GM12878 (cell line): ENCODE results near the gene LRP8. TPM values are rescaled to one million over a fixed set of nuclear protein-coding genes. Genes with fewer than 3 reads are reported as not detected.

Experiments
- ATAC-seq: fragments of 200-7000 bp; cut with Tn5 transposase; 3 replicates; pipeline ENCODE4 v1.9.1; 2020; ENCODE audit warnings: mild to moderate bottlenecking, moderate library complexity
- BruUV-seq: library from RNA; stranded (reverse); fragments of 400-500 nt; replicated peaks from 2 replicates; lab custom pipeline; 2021; lab: Mats Ljungman, UMichigan
- CTCF ChIA-PET: fragments of 300-600 bp; sonication (Branson Sonifier 250); formaldehyde crosslinking; extraction: SDS; loops from one replicate; lab custom pipeline; 2021; ENCODE audit warnings: inconsistent platforms; lab: Yijun Ruan, JAX
- POLR2A ChIA-PET: fragments of 350-600 bp; formaldehyde crosslinking; extraction: SDS; loops from one replicate; lab custom pipeline; 2021; ENCODE audit warnings: inconsistent platforms; lab: Charles Lee
- RAD21 ChIA-PET: fragments of 300-600 bp; sonication (Branson Sonifier 250); formaldehyde crosslinking; loops from one replicate; lab custom pipeline; 2023; ENCODE audit warnings: antibody characterized with exemption; ENCODE audit not compliant: unreplicated experiment; lab: Charles Lee
- SMC1A ChIA-PET: fragments of 300-600 bp; sonication (Branson Sonifier 250); formaldehyde crosslinking; loops from one replicate; lab custom pipeline; 2023; ENCODE audit not compliant: unreplicated experiment, uncharacterized antibody; lab: Charles Lee
- DNase-seq: peaks from one replicate; pipeline ENCODE4 v3.0.0-alpha.2; 2011; ENCODE audit warnings: low read depth, low spot score
- FAIRE-seq: peaks from 3 replicates; lab custom pipeline; 2011; peaks lifted over from hg19 to GRCh38; lab: Jason Lieb, UNC
- H2AFZ ChIP-seq: 2 replicates; pipeline ENCODE4 v1.6.0; 2011; ENCODE audit warnings: low read depth, low read length, control low read depth; ENCODE audit not compliant: control insufficient read depth
- H3K27ac ChIP-seq: 2 replicates; pipeline ENCODE4 v1.5.1; 2011; ENCODE audit warnings: control low read depth; ENCODE audit not compliant: control insufficient read depth, insufficient read depth
- H3K27me3 ChIP-seq, 2 experiments: replicated peaks in 1 of 2; 2 replicates each; pipeline versions ENCODE4 v1.6.0 to v1.6.1; 2011; ENCODE audit warnings: low read length in 1 of 2; ENCODE audit not compliant: control insufficient read depth in 2 of 2, insufficient read depth in 2 of 2
- H3K36me3 ChIP-seq, 2 experiments: 2 replicates each; pipeline ENCODE4 v1.5.1; 2011; ENCODE audit warnings: low read length in 1 of 2; ENCODE audit not compliant: control insufficient read depth in 2 of 2, insufficient read depth in 2 of 2
- H3K4me1 ChIP-seq: 2 replicates; pipeline ENCODE4 v1.6.1; 2011; ENCODE audit warnings: mild to moderate bottlenecking, low read length, moderate library complexity, mixed read lengths; ENCODE audit not compliant: control insufficient read depth, insufficient read depth
- H3K4me2 ChIP-seq: 2 replicates; pipeline ENCODE4 v1.6.0; 2011; ENCODE audit warnings: control low read depth; ENCODE audit not compliant: control insufficient read depth, insufficient read depth
- H3K4me3 ChIP-seq: fragments of 200-600 bp; sonication (generic); 2 replicates; pipeline ENCODE4 v1.5.1; 2016
- H3K79me2 ChIP-seq: 2 replicates; pipeline ENCODE4 v1.6.0; 2011; ENCODE audit warnings: low read length; ENCODE audit not compliant: control insufficient read depth, insufficient read depth
- H3K9ac ChIP-seq: 2 replicates; pipeline ENCODE4 v1.8.0; 2011; ENCODE audit warnings: low read length, control low read depth, mixed read lengths; ENCODE audit not compliant: control insufficient read depth, insufficient read depth
- H3K9me3 ChIP-seq: replicated peaks from 3 replicates; pipeline ENCODE4 v1.5.1; 2011; ENCODE audit warnings: mild to moderate bottlenecking, low read length; ENCODE audit not compliant: control insufficient read depth, insufficient read depth
- H4K20me1 ChIP-seq: 2 replicates; pipeline ENCODE4 v1.6.0; 2011; ENCODE audit not compliant: control insufficient read depth, insufficient read depth
- BCL11A ChIP-seq: IDR thresholded peaks from 2 replicates; pipeline ENCODE4 v1.6.1; 2011; ENCODE audit warnings: low read depth, low read length
- MEF2A ChIP-seq: IDR thresholded peaks from 2 replicates; pipeline ENCODE4 v1.6.1; 2011; ENCODE audit warnings: low read depth, mild to moderate bottlenecking, low read length, moderate library complexity; ENCODE audit not compliant: insufficient read depth
- POLR2AphosphoS2 ChIP-seq: IDR thresholded peaks from 2 replicates; pipeline ENCODE4 v1.6.1; 2011; ENCODE audit warnings: low read depth, mild to moderate bottlenecking, low read length, improper control_type of control experiment, moderate library complexity
- SMARCA5 ChIP-seq: fragments of 450-650 bp; IDR thresholded peaks from 2 replicates; pipeline ENCODE4 v1.6.1; 2017; ENCODE audit warnings: mild to moderate bottlenecking
- ZNF274 ChIP-seq: IDR thresholded peaks from one replicate; pipeline ENCODE4 v1.8.0; 2011; ENCODE audit not compliant: insufficient read length, insufficient read depth
- WGBS: methylation state at CpG from one replicate; pipeline ENCODE4 v1.1.6; 2016; ENCODE audit warnings: low lambda C conversion rate; ENCODE audit not compliant: insufficient replicate concordance, insufficient coverage; ENCODE audit errors: missing lambda C conversion rate; 5-methylcytosine and 5-hydroxymethylcytosine counted together
- in situ Hi-C: fragments of 300-500 bp; cut with MboI; formaldehyde crosslinking; loops from 9 replicates; pipeline ENCODE4 v1.14.3; 2018; ENCODE audit warnings: mixed read lengths
- intact Hi-C: fragments of 100-400 bp; cut with micrococcal nuclease; formaldehyde crosslinking; loops from one replicate; pipeline ENCODE4 v1.14.2; 2022; ENCODE audit not compliant: unreplicated experiment
- polyA plus RNA-seq, 11 experiments: library from polyadenylated mRNA; depleted of rRNA in 4 of 11; unstranded in 6 of 11; stranded (reverse) in 5 of 11; fragments of >200 nt; fragmentation: Nextera tagmentation in 4 of 11; fragmentation: Illumina TruSeq in 1 of 11; extraction: Ambion mirVana in 4 of 11; extraction: Trizol in 1 of 11; gene quantifications; 1 replicate in 1 of 11; 2 replicates in 10 of 11; pipeline versions ENCODE4 v1.2.1 to v1.2.3, GENCODE V29; 2011 to 2016; ENCODE audit warnings: inconsistent platforms in 2 of 11, missing spikeins in 2 of 11, low read depth in 1 of 11
- total RNA-seq, 4 experiments: library from RNA; depleted of rRNA in 3 of 4; stranded (reverse); fragments of >200 nt in 3 of 4; fragmentation: Illumina TruSeq in 1 of 4; extraction: Trizol in 1 of 4; gene quantifications; 2 replicates each; pipeline versions ENCODE4 v1.2.1 to v1.2.3, GENCODE V29; 2013 to 2021
- TF ChIP-seq, protein P1 (sequence below): IDR thresholded peaks from 2 replicates; pipeline ENCODE4 v1.6.1; 2011; ENCODE audit warnings: low read depth, mild to moderate bottlenecking, low read length, moderate library complexity, borderline replicate concordance; ENCODE audit errors: extremely low read depth
- TF ChIP-seq, protein P2 (sequence below): IDR thresholded peaks from 2 replicates; pipeline ENCODE4 v1.6.1; 2011; ENCODE audit warnings: mild to moderate bottlenecking, low read depth, low read length, moderate library complexity; ENCODE audit not compliant: insufficient replicate concordance

The LRP8 gene
- total and polyA plus RNA-seq, 10 of the 15 experiments (the other 5 are each of a cell fraction or from before 2014, with no cell fraction given) = 2.8 to 40.5 (median 22.3) TPM

DNA sequence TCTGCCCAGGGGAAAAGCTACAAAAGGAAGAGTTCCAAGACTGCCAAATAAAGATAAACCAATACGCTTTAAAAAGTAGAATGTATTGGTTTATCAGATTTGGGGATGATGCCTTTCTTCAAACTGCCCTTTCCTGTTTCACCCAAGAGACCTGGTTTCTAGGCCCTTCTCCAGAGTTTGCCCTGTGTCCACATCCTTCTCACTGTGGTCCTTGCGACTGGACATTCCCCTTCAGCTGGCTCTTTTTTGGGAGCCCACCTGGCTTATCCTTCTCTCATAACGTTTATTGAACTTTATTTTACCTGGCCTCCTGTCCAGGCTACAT, 106.9 kb downstream of the LRP8 start:
- 14% methylated on average over 3 of the region's 3 CpGs for WGBS
- intact Hi-C loops (loop anchor here (1.0 to 2.0 kb wide), 2 partner anchors 17 to 24 kb away; partner anchors contain the start of genes CPT2 and MAGOH), in situ Hi-C loops (no loop called here)
- Histone ChIP-seq H3K27ac (peak overlapping the region; percentile 95), H3K4me2 (peak overlapping the region; percentile 82), H4K20me1 (no peaks in the 10 kb centered on the region), H3K79me2 (peaks cover 8% of the 10 kb centered on the region), H2AFZ (peak overlapping the region; percentile 97), H3K9me3 (no peaks in the 10 kb centered on the region), H3K9ac (peak overlapping the region; percentile 89), H3K4me1 (0 out of 2 replicates have a peak, but pooled peaks cover 4% of the 10 kb centered on the region), H3K27me3 (no peaks in the 10 kb centered on the region), H3K36me3 (peaks cover 0 to 2% of the 10 kb centered on the region in 2 experiments; a peak in 1 of 4 replicates), H3K4me3 (peak overlapping the region; percentile 80)
- RAD21 ChIA-PET = no interaction called here
- no peak for DNase-seq
- POLR2A ChIA-PET = interaction anchor here (0.6 to 1.7 kb wide), 6 partner anchors 11 to 1538 kb away, joined by 3 to 6 read pairs (median 4); partner anchors contain the start of gene MAGOH
- BruUV-seq = TSS peak; percentile 99
- SMC1A ChIA-PET = interaction anchor here (0.9 to 2.0 kb wide), 4 partner anchors 11 to 147 kb away, joined by 3 to 9 read pairs (median 4); no protein-coding TSS in a partner anchor
- CTCF ChIA-PET = interaction anchor here (1.1 kb wide), 2 partner anchors 17 to 22 kb away, joined by 3 to 4 read pairs; partner anchors contain the start of gene MAGOH
- no peak for ATAC-seq
- FAIRE-seq = no peak
- TF ChIP-seq, protein P1, sequence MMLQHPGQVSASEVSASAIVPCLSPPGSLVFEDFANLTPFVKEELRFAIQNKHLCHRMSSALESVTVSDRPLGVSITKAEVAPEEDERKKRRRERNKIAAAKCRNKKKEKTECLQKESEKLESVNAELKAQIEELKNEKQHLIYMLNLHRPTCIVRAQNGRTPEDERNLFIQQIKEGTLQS = no peak
- TF ChIP-seq, protein P2, sequence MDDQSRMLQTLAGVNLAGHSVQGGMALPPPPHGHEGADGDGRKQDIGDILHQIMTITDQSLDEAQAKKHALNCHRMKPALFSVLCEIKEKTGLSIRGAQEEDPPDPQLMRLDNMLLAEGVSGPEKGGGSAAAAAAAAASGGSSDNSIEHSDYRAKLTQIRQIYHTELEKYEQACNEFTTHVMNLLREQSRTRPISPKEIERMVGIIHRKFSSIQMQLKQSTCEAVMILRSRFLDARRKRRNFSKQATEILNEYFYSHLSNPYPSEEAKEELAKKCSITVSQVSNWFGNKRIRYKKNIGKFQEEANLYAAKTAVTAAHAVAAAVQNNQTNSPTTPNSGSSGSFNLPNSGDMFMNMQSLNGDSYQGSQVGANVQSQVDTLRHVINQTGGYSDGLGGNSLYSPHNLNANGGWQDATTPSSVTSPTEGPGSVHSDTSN = no peak
- TF ChIP-seq MEF2A (no peak), SMARCA5 (no peak), POLR2AphosphoS2 (no peak), ZNF274 (no peak), BCL11A (no peak)
